HUES64 (cell line): ENCODE measurements around the gene CAV3.

Experiments
- H3K27ac ChIP-seq: 2 replicates; pipeline ENCODE4 v1.7.0; 2013; ENCODE audit warnings: low read depth, low read length, inconsistent platforms
- H3K27me3 ChIP-seq: 2 replicates; pipeline ENCODE4 v1.6.1; 2013; ENCODE audit warnings: mild to moderate bottlenecking, low read length; ENCODE audit not compliant: insufficient read depth
- H3K36me3 ChIP-seq: 2 replicates; pipeline ENCODE4 v1.6.1; 2013; ENCODE audit warnings: mild to moderate bottlenecking, low read length; ENCODE audit not compliant: insufficient read depth
- H3K4me1 ChIP-seq: 2 replicates; pipeline ENCODE4 v1.6.1; 2013; ENCODE audit warnings: mild to moderate bottlenecking, low read length, moderate library complexity; ENCODE audit not compliant: insufficient read depth
- H3K4me3 ChIP-seq: 2 replicates; pipeline ENCODE4 v1.5.1; 2013; ENCODE audit warnings: mild to moderate bottlenecking, low read length, moderate library complexity
- H3K9ac ChIP-seq: 2 replicates; pipeline ENCODE4 v1.6.1; 2013; ENCODE audit warnings: mild to moderate bottlenecking, low read depth, low read length
- H3K9me3 ChIP-seq: 2 replicates; pipeline ENCODE4 v1.6.1; 2013; ENCODE audit warnings: low read depth, low read length; ENCODE audit not compliant: insufficient read depth
- WGBS: fragments of 150-250, 120-280 bp; methylation state at CpG from one replicate; pipeline ENCODE4 v1.1.7; 2013; ENCODE audit warnings: missing lambda C conversion rate; 5-methylcytosine and 5-hydroxymethylcytosine counted together

Gene CAV3

GRCh38 chr3:8776406-8776805, 42.8 kb downstream of the CAV3 start:
- WGBS: 74% methylated on average over 4 of the region's 4 CpGs
- no peak overlapping the region for H3K27ac ChIP-seq
- H3K9ac ChIP-seq: no peak overlapping the region

GRCh38 chr3:8777201-8777977, 43.8 kb downstream of the CAV3 start:
- Histone ChIP-seq H3K4me3 (no peak overlapping the region), H3K9me3 (no peaks in the 10 kb centered on the region), H3K4me1 (no peaks in the 10 kb centered on the region), H3K36me3 (no peaks in the 10 kb centered on the region), H3K9ac (no peak overlapping the region), H3K27ac (no peak overlapping the region), H3K27me3 (no peaks in the 10 kb centered on the region)
- 98% methylated on average over 3 of the region's 5 CpGs for WGBS

More at GRCh38 chr3:8776406-8776805, 42.8 kb downstream of the CAV3 start:
- H3K9me3 ChIP-seq: no peaks in the 10 kb centered on the region
- H3K36me3 ChIP-seq: no peaks in the 10 kb centered on the region
- H3K27me3 ChIP-seq: 0 out of 2 replicates have a peak, but pooled peaks cover 4% of the 10 kb centered on the region
- no peak overlapping the region for H3K4me3 ChIP-seq
- peaks cover 1% of the 10 kb centered on the region; the same call in 1 of the 2 replicates for H3K4me1 ChIP-seq

GRCh38 chr3:8777978-8778267, 44.3 kb downstream of the CAV3 start:
- Histone ChIP-seq H3K9ac (no peak overlapping the region), H3K4me3 (no peak overlapping the region), H3K27me3 (no peaks in the 10 kb centered on the region), H3K4me1 (no peaks in the 10 kb centered on the region), H3K9me3 (no peaks in the 10 kb centered on the region), H3K36me3 (no peaks in the 10 kb centered on the region), H3K27ac (no peak overlapping the region)
- WGBS: 93% methylated on average over 5 of the region's 5 CpGs

- no peak overlapping the region for H3K27ac ChIP-seq
- no peaks in the 10 kb centered on the region for H3K4me1 ChIP-seq
- no peak overlapping the region for H3K9ac ChIP-seq
- H3K36me3 ChIP-seq: no peaks in the 10 kb centered on the region
- H3K9me3 ChIP-seq: no peaks in the 10 kb centered on the region
- no peaks in the 10 kb centered on the region for H3K27me3 ChIP-seq
- WGBS: 89% methylated on average over 5 of the region's 5 CpGs
- H3K4me3 ChIP-seq: no peak overlapping the region
These were observed 44.9 kb downstream of the CAV3 start for GRCh38 chr3:8778475-8778874.

GRCh38 chr3:8780279-8780678, 46.7 kb downstream of the CAV3 start:
- H3K9me3 ChIP-seq: no peaks in the 10 kb centered on the region
- H3K9ac ChIP-seq: no peak overlapping the region
- no peaks in the 10 kb centered on the region for H3K4me1 ChIP-seq
- H3K27me3 ChIP-seq: no peaks in the 10 kb centered on the region
- H3K36me3 ChIP-seq: no peaks in the 10 kb centered on the region
- no peak overlapping the region for H3K27ac ChIP-seq
- H3K4me3 ChIP-seq: no peak overlapping the region

- no peaks in the 10 kb centered on the region for H3K4me1 ChIP-seq
- no peak overlapping the region for H3K27ac ChIP-seq
- H3K4me3 ChIP-seq: no peak overlapping the region
- H3K9ac ChIP-seq: no peak overlapping the region
- no peaks in the 10 kb centered on the region for H3K27me3 ChIP-seq
- H3K36me3 ChIP-seq: no peaks in the 10 kb centered on the region
- WGBS: 85% methylated on average over 3 of the region's 3 CpGs
- H3K9me3 ChIP-seq: no peaks in the 10 kb centered on the region
These were observed 51.3 kb downstream of the CAV3 start for GRCh38 chr3:8784676-8785435.

GRCh38 chr3:8790529-8790928, 56.9 kb downstream of the CAV3 start:
- 85% methylated on average over 2 of the region's 2 CpGs for WGBS
- Histone ChIP-seq H3K4me1 (no peaks in the 10 kb centered on the region), H3K4me3 (no peak overlapping the region), H3K9me3 (no peaks in the 10 kb centered on the region), H3K27me3 (no peaks in the 10 kb centered on the region), H3K9ac (no peak overlapping the region), H3K36me3 (no peaks in the 10 kb centered on the region), H3K27ac (no peak overlapping the region)

GRCh38 chr3:8793242-8793641, 59.6 kb downstream of the CAV3 start:
- 93% methylated on average over 7 of the region's 7 CpGs for whole genome bisulfite sequencing
- Histone ChIP-seq H3K27ac (no peak overlapping the region), H3K4me1 (no peaks in the 10 kb centered on the region), H3K9me3 (no peaks in the 10 kb centered on the region), H3K9ac (no peak overlapping the region), H3K27me3 (no peaks in the 10 kb centered on the region), H3K36me3 (no peaks in the 10 kb centered on the region), H3K4me3 (no peak overlapping the region)

GRCh38 chr3:8794247-8794646, 60.6 kb downstream of the CAV3 start:
- H3K9ac ChIP-seq: no peak overlapping the region
- H3K27ac ChIP-seq: no peak overlapping the region
- no peaks in the 10 kb centered on the region for H3K36me3 ChIP-seq
- H3K27me3 ChIP-seq: no peaks in the 10 kb centered on the region
- no peaks in the 10 kb centered on the region for H3K9me3 ChIP-seq
- no peak overlapping the region for H3K4me3 ChIP-seq
- H3K4me1 ChIP-seq: no peaks in the 10 kb centered on the region
- WGBS: 91% methylated on average over 2 of the region's 3 CpGs
